HG03378 (cell line): ENCODE data around the gene SDC1.

ENCODE experiments used
- ATAC-seq: cut with Tn5 transposase; IDR thresholded peaks from one replicate; pipeline ENCODE4 v1.9.1; 2021; ENCODE audit warnings: mild to moderate bottlenecking, moderate library complexity; ENCODE audit not compliant: unreplicated experiment

The SDC1 gene

GRCh38 chr2:20215183-20216040 lies 9.5 kb downstream of the SDC1 start:
- ATAC-seq, result no peak

- no peak for ATAC-seq
Measured at GRCh38 chr2:20214566-20215182, 10.3 kb downstream of the SDC1 start.

GRCh38 chr2:20213651-20214565 lies 11.0 kb downstream of the SDC1 start:
- ATAC-seq, result no peak

- ATAC-seq, result no peak
Measured at GRCh38 chr2:20212871-20213503, 11.9 kb downstream of the SDC1 start.

- ATAC-seq, result peak; percentile 38
Measured at GRCh38 chr2:20212459-20212870, 12.5 kb downstream of the SDC1 start.

GRCh38 chr2:20211860-20212458 lies 13.0 kb downstream of the SDC1 start:
- no peak for ATAC-seq

GRCh38 chr2:20211420-20211819 lies 13.5 kb downstream of the SDC1 start:
- no peak for ATAC-seq

GRCh38 chr2:20210462-20210861 lies 14.5 kb downstream of the SDC1 start:
- ATAC-seq, result no peak

GRCh38 chr2:20209373-20210109 lies 15.4 kb downstream of the SDC1 start:
- ATAC-seq, result no peak

- ATAC-seq, result no peak
Measured at GRCh38 chr2:20208476-20208859, 16.5 kb downstream of the SDC1 start.

- peak; percentile 71 for ATAC-seq
Measured at GRCh38 chr2:20207051-20207450, 17.9 kb downstream of the SDC1 start.

- no peak for ATAC-seq
Measured at GRCh38 chr2:20205915-20206524, 18.9 kb downstream of the SDC1 start.

GRCh38 chr2:20205069-20205468 lies 19.9 kb downstream of the SDC1 start:
- no peak for ATAC-seq

- ATAC-seq, result no peak
Measured at GRCh38 chr2:20203521-20204225, 21.3 kb downstream of the SDC1 start.

GRCh38 chr2:20203072-20203471 lies 21.9 kb downstream of the SDC1 start:
- ATAC-seq, result no peak

- no peak for ATAC-seq
Measured at GRCh38 chr2:20201671-20202070, 23.3 kb downstream of the SDC1 start.

GRCh38 chr2:20200697-20201555 lies 24.0 kb downstream of the SDC1 start:
- no peak for ATAC-seq
